Choroid plexus epithelial cell (primary cell): ENCODE results near the gene LTK.

Experiments used
- DNase-seq: peaks from one replicate; pipeline ENCODE4 v3.0.0-alpha.2; 2010; ENCODE audit warnings: low read depth
- H3K4me3 ChIP-seq: 2 replicates; pipeline ENCODE4 v1.5.1; 2011; ENCODE audit warnings: low read depth, mild to moderate bottlenecking, control low read depth, low read length, moderate library complexity
- CTCF ChIP-seq: conservative IDR thresholded peaks from 2 replicates; pipeline ENCODE4 v1.5.1; 2011; ENCODE audit warnings: low read depth, mild to moderate bottlenecking, control low read depth, inconsistent platforms, low read length, moderate library complexity

LTK gene

GRCh38 chr15:41492597-41493204 lies 20.9 kb downstream of the LTK start:
- no peak for TF ChIP-seq CTCF
- DNase-seq: peak; percentile 38
- peak overlapping the region; percentile 61 for H3K4me3 ChIP-seq

GRCh38 chr15:41491889-41492288 lies 21.7 kb downstream of the LTK start:
- DNase-seq: no peak
- no peak overlapping the region for H3K4me3 ChIP-seq
- no peak for TF ChIP-seq CTCF

- no peak for TF ChIP-seq CTCF
- DNase-seq: peak; percentile 96
- H3K4me3 ChIP-seq: no peak overlapping the region
These were observed 23.3 kb downstream of the LTK start for GRCh38 chr15:41490355-41490754.

- no peak overlapping the region for H3K4me3 ChIP-seq
- TF ChIP-seq CTCF: no peak
- DNase-seq: no peak
These were observed 24.0 kb downstream of the LTK start for GRCh38 chr15:41489641-41490040.

GRCh38 chr15:41487802-41488201 lies 25.8 kb downstream of the LTK start:
- no peak overlapping the region for H3K4me3 ChIP-seq
- no peak for TF ChIP-seq CTCF
- no peak for DNase-seq

GRCh38 chr15:41487381-41487780 lies 26.2 kb downstream of the LTK start:
- H3K4me3 ChIP-seq: no peak overlapping the region
- DNase-seq: no peak
- no peak for TF ChIP-seq CTCF

GRCh38 chr15:41486286-41486685 lies 27.3 kb downstream of the LTK start:
- no peak overlapping the region for H3K4me3 ChIP-seq
- DNase-seq: no peak
- no peak for TF ChIP-seq CTCF
